ENCODE measurements around the gene ZNFX1.

- no peak for TF ChIP-seq ZBTB10 (tag by site-specific recombination; IDR thresholded peaks at IDR 0.05)
- no peak for TF ChIP-seq CTCF (tag by site-specific recombination; IDR thresholded peaks at IDR 0.05)
- no peak for TF ChIP-seq ZNF558 (tag by site-specific recombination; IDR thresholded peaks at IDR 0.05)
- no peak for TF ChIP-seq ZNF239 (tag by site-specific recombination; IDR thresholded peaks at IDR 0.05)
- TF ChIP-seq ZNF624 (tag by site-specific recombination; IDR thresholded peaks at IDR 0.05), result no peak
- TF ChIP-seq PRDM10 (tag by site-specific recombination; IDR thresholded peaks at IDR 0.05), result no peak
- no peak for TF ChIP-seq ZNF23 (tag by site-specific recombination; IDR thresholded peaks at IDR 0.05; ENCODE audit: borderline replicate concordance)
- TF ChIP-seq ZNF776 (tag by site-specific recombination; IDR thresholded peaks at IDR 0.05; ENCODE audit: borderline replicate concordance), result no peak
Measured at GRCh38 chr20:49283176-49283702, 5.4 kb upstream of the ZNFX1 start.

Data from HEK293 (cell line).